HUES48 (cell line): ENCODE data around the gene KITLG.

Experiments
- H3K27ac ChIP-seq: one replicate; pipeline ENCODE4 v1.7.0; 2013; ENCODE audit warnings: low read depth, low read length, inconsistent platforms
- H3K27me3 ChIP-seq: 2 replicates; pipeline ENCODE4 v1.6.1; 2013; ENCODE audit warnings: mild to moderate bottlenecking, low read length; ENCODE audit not compliant: control insufficient read depth, insufficient read depth
- H3K36me3 ChIP-seq: 2 replicates; pipeline ENCODE4 v1.6.1; 2013; ENCODE audit warnings: low read length; ENCODE audit not compliant: control insufficient read depth, insufficient read depth
- H3K4me1 ChIP-seq: 2 replicates; pipeline ENCODE4 v1.6.1; 2013; ENCODE audit warnings: mild to moderate bottlenecking, low read length; ENCODE audit not compliant: control insufficient read depth, insufficient read depth
- H3K4me3 ChIP-seq: 2 replicates; pipeline ENCODE4 v1.5.1; 2013; ENCODE audit warnings: mild to moderate bottlenecking, low read depth, low read length
- H3K9ac ChIP-seq: 2 replicates; pipeline ENCODE4 v1.6.1; 2013; ENCODE audit warnings: mild to moderate bottlenecking, low read depth, low read length, moderate library complexity
- H3K9me3 ChIP-seq: 2 replicates; pipeline ENCODE4 v1.6.1; 2013; ENCODE audit warnings: low read length; ENCODE audit not compliant: control insufficient read depth, insufficient read depth

KITLG gene

DNA sequence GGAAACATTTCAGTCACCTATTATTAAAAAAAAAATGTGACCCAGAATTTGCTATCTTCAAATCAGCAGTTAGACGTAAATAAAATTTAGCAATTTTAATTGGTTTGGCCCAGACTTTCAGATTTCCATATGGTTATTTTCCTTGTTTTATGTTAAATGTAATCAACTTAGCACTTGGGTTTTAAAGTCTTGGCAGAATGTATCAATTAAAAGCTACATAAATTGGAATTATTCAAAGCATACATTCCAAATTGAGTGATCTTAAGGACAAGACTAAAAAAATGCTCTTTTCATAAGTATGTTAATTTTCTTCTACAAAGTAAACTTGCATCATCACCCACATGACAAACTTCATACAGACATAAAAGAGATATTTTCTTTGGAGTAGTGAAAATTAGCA, 3.4 kb downstream of the KITLG start:
- Histone ChIP-seq H3K4me1 (peaks cover 65% of the 10 kb centered on the region), H3K27me3 (peaks cover 15% of the 10 kb centered on the region), H3K4me3 (no peak overlapping the region), H3K36me3 (no peaks in the 10 kb centered on the region), H3K9ac (no peak overlapping the region), H3K9me3 (no peaks in the 10 kb centered on the region), H3K27ac (no peak overlapping the region)

DNA sequence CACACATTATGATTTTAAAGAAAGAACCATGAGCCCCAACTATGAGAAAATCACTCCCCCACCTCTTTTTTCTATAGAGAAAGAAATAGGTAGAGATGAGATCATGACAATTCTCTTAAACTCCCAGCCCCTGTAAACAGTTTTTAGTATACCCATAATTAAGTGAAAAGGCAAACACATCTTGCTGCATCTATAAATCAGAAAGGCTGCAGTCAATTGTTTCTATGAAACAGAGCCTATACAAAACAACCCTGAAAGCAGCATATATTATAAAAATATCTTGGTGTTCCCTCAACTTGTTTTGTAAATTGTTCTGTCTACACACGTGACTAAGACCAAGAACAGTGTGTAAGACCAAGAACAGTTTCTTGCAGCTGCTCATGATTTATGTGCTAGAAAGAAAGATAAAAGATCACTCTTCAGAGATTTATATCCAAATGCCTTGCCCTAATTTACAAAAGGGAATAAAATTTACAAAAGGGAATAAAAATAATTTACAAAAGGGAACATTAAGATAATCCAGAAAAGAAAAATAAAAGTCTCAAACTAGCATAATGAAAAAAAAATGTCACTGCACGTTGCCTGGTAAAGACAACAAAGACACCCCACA, 4.8 kb downstream of the KITLG start:
- Histone ChIP-seq H3K27ac (no peak overlapping the region), H3K9me3 (no peaks in the 10 kb centered on the region), H3K36me3 (no peaks in the 10 kb centered on the region), H3K4me1 (peaks cover 62% of the 10 kb centered on the region), H3K27me3 (peaks cover 5% of the 10 kb centered on the region), H3K9ac (no peak overlapping the region), H3K4me3 (no peak overlapping the region)

DNA sequence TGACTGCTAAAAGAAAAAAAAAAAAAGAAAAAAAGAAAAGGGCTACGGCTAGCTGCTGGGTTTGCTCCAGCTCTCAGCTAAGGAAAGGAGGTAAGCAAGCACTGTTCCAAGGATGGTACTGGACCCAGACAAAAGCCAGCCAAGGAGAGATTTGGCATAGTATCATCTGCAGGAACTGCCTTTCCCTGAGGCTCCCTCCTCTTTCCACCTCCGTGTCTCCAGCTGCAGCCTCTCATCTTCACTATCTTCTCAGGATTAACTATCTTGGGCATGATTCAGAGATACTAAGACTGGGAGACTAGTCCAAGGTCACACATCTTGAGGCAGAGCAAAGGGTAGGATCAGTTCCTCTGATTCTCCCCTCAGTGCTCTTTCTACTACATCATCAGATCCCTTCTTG, 6.0 kb downstream of the KITLG start:
- H3K9ac ChIP-seq, result no peak overlapping the region
- H3K27me3 ChIP-seq, result peaks cover 5% of the 10 kb centered on the region
- H3K36me3 ChIP-seq, result no peaks in the 10 kb centered on the region
- H3K4me3 ChIP-seq, result no peak overlapping the region
- H3K27ac ChIP-seq, result no peak overlapping the region
- peaks cover 66% of the 10 kb centered on the region for H3K4me1 ChIP-seq
- H3K9me3 ChIP-seq, result no peaks in the 10 kb centered on the region

DNA sequence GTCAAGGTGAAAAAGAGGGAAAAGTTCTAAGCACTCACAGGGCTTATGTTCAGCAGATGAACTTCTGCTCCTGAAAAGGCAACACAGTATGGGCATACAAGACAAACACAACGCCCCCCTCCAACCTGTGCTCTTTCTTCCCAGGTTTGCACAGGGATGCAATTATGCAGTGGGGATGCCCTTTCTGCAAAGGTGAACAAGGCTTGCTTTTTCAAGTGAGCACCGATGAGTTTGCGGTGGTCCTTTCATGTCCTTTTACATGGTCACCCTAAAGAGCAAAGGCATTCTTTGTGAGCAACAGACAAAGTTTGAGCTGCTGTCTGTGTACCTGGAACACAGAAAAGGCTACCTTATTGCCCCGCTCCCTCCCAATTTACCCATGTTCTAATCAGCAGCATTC, 6.7 kb downstream of the KITLG start:
- H3K4me3 ChIP-seq, result no peak overlapping the region
- H3K36me3 ChIP-seq, result no peaks in the 10 kb centered on the region
- H3K9ac ChIP-seq, result no peak overlapping the region
- H3K27me3 ChIP-seq, result peaks cover 4% of the 10 kb centered on the region
- H3K27ac ChIP-seq, result peak overlapping the region; percentile 51
- H3K4me1 ChIP-seq, result peaks cover 69% of the 10 kb centered on the region
- H3K9me3 ChIP-seq, result no peaks in the 10 kb centered on the region

DNA sequence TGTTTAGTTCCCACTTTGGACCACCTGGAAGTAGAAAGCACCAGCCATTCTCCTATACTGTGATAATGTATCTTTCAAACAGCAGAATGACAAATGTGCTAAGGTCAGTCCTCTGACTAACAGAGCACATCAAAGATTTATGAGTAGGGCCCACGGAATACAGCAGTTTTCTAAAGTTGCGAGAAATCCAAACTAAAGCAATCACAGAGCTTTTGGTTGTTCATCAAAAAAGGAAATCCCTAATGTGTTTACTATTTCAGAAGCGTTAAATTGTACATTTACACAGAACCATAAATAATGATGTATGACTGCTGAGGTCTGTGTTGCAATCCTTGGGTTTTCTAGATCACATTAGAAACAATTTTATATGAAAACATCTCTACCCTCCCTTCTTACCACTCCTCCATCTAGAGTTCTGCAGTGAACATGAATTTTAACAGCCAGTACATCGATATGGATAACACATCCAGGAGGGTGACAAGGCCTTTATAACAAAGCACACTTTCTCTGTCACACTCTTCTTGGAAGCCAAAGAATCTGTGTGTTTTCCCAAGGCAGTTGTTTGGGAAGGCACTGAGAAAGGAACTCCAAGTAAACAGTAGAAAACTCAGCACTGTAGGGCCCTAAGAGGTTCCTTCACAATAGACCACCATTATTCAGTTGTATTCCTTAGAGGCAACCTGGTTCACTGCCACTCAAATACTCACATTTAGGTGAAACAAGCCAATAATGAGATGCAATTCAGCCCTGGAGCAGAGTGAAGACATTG, 7.3 kb downstream of the KITLG start:
- peaks cover 63% of the 10 kb centered on the region for H3K4me1 ChIP-seq

DNA sequence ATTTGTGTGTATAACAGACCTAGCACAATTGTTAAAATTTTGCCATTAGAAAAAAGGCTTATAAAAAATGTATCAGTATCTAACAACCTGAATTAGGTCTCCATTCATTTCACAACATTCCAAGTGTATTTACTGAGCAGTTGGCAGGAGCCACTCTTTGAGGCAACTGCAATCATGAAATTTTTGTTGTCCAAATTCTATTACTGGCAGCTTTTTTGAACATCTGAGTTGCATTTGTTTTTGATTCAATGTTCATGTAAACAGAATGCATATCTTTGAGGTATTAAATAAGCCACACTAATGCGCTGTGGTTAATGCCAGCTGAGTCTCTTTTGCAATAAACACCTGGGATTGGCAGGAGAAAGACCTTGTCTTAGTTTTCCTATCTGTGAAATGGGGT, 8.7 kb downstream of the KITLG start:
- Histone ChIP-seq H3K9me3 (no peaks in the 10 kb centered on the region), H3K9ac (no peak overlapping the region), H3K36me3 (no peaks in the 10 kb centered on the region), H3K27me3 (no peaks in the 10 kb centered on the region), H3K4me1 (peaks cover 49% of the 10 kb centered on the region), H3K27ac (no peak overlapping the region), H3K4me3 (no peak overlapping the region)

More for the DNA sequence above, 7.3 kb downstream of the KITLG start:
- Histone ChIP-seq H3K4me3 (no peak overlapping the region), H3K27me3 (no peaks in the 10 kb centered on the region), H3K9me3 (no peaks in the 10 kb centered on the region), H3K27ac (peak overlapping the region; percentile 51), H3K36me3 (no peaks in the 10 kb centered on the region), H3K9ac (no peak overlapping the region)

DNA sequence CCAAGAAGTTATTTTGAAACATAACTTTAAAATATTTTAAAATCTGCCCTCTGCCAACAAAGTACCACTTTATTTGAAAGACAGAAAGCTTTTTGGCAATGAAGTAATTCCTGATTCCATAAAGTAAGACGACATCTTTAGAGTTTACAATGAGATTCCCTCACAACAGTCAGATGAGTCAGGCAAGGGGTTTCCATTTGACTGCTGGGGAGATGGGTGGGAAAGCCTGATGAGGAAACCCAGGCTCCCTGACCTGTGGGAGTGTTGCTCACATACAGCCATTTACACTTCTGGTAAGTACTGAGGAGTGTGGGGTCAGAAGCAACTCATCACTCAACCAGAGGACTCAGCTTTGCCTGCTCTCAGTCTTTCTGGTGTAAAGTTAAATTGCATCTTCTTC, 10.2 kb downstream of the KITLG start:
- H3K4me1 ChIP-seq, result peaks cover 48% of the 10 kb centered on the region
- H3K27me3 ChIP-seq, result no peaks in the 10 kb centered on the region
- H3K27ac ChIP-seq, result no peak overlapping the region
- H3K4me3 ChIP-seq, result no peak overlapping the region
- no peaks in the 10 kb centered on the region for H3K36me3 ChIP-seq
- no peaks in the 10 kb centered on the region for H3K9me3 ChIP-seq
- H3K9ac ChIP-seq, result no peak overlapping the region

DNA sequence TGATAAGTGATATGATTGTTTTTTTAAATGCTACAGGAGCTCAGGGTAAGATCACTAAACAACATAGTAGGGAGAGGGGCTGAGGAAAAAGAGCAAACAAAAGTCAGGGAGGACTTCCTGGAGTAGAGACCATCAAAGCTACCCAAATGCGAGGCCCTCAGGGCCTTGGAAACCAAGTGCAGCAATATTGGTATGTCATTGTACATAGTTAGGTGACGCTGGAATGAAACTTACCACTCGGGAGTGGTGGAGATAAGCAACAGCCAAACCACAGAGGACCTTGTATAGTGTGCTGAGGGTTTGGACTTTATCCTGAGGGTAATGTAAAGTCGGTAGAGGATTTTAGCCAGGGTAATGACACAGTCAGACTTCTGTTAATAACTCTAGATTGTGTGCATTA, 13.8 kb downstream of the KITLG start:
- Histone ChIP-seq H3K27me3 (no peaks in the 10 kb centered on the region), H3K9me3 (no peaks in the 10 kb centered on the region), H3K9ac (no peak overlapping the region), H3K4me3 (no peak overlapping the region), H3K36me3 (no peaks in the 10 kb centered on the region), H3K27ac (no peak overlapping the region), H3K4me1 (peaks cover 36% of the 10 kb centered on the region)

DNA sequence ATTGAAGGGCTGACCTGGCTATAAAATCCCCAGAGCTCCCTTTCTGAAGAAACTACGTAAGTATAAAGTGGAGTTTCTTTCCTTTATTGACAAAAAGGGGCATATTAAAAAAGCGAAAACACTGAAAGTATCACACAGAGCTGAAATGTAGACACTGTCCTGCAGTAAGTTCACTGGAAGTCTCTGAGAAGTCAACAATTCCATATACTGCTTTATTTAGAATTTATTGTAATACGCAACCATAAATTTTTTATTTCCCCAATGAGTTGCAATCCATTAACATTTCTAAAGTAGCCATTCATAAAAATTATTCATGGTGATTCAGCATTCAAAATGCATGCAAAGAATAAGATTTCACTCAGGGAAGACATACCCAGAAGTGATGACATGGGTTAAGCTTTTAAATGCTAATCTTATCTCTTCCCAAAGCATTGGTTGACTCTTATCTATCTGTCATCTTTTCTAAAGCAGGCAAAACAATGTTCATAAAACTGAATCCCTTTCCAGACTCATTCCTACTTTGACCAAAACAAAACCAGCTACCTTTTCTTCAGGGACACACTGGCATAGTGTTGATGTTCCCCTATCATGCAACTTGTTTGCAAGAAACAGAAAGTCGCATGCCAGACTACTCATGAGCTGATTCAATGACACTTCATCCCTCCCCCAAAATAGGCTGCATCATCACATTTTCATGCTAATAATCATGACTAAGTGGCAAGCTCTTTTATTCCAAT, 17.3 kb downstream of the KITLG start:
- no peak overlapping the region for H3K4me3 ChIP-seq
- H3K4me1 ChIP-seq, result peaks cover 31% of the 10 kb centered on the region

DNA sequence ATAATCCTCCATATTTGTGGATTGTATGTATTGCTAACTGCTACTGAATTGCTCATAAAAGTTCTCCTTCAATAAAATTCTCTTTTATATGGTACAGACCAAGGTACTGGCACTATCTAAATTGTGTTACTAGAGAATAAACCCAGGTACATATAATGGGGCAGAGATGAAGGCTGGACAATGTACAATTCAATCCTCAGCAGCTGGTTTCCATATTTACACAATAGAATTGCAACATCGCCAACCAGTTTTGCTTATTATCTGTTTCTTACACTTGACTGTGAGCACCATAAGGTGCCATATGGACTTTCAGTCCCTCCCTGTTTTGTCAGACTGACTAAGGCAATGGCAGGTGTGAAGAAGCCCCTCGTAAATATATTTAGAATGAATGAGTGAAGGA, 18.1 kb downstream of the KITLG start:
- Histone ChIP-seq H3K27me3 (no peaks in the 10 kb centered on the region), H3K9me3 (no peaks in the 10 kb centered on the region), H3K4me1 (peaks cover 31% of the 10 kb centered on the region), H3K4me3 (no peak overlapping the region), H3K9ac (no peak overlapping the region), H3K36me3 (no peaks in the 10 kb centered on the region), H3K27ac (no peak overlapping the region)

More for the DNA sequence above, 17.3 kb downstream of the KITLG start:
- no peak overlapping the region for H3K9ac ChIP-seq
- H3K27ac ChIP-seq, result peak overlapping the region; percentile 24
- no peaks in the 10 kb centered on the region for H3K27me3 ChIP-seq
- no peaks in the 10 kb centered on the region for H3K9me3 ChIP-seq
- H3K36me3 ChIP-seq, result no peaks in the 10 kb centered on the region

DNA sequence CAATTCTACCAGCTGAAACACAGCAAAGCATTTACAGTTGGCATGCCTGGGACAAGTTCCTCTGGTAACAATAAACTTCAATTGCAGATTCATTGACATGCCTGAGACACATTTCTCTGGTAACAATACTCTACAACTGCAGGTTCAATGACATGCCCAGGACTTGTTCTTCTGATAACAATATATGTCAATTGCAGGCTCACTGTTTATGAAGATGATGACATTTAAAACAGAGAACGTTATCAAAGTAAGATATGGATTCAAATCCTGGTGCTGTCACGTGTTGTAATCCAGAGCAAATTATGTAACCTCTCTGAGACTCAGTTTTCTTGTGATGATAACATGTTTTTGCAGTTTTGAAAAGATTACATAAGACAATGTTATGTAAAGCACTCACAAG, 20.5 kb downstream of the KITLG start:
- Histone ChIP-seq H3K27me3 (no peaks in the 10 kb centered on the region), H3K9me3 (no peaks in the 10 kb centered on the region), H3K4me3 (no peak overlapping the region), H3K36me3 (no peaks in the 10 kb centered on the region), H3K9ac (no peak overlapping the region), H3K27ac (peak overlapping the region; percentile 12), H3K4me1 (peaks cover 24% of the 10 kb centered on the region)
